Keratinocyte (primary cell): ENCODE measurements around the gene A2M. TPM values are rescaled to one million over a fixed set of nuclear protein-coding genes. Genes with fewer than 3 reads are reported as not detected.

Source experiments
- DNase-seq: peaks from one replicate; pipeline ENCODE4 v3.0.0-alpha.2; 2011; ENCODE audit warnings: low read depth, missing footprints, low spot score
- FAIRE-seq: peaks from 2 replicates; lab custom pipeline; 2011; peaks lifted over from hg19 to GRCh38; lab: Jason Lieb, UNC
- H2AFZ ChIP-seq: 2 replicates; pipeline ENCODE4 v1.6.0; 2012; ENCODE audit warnings: low read length, control low read depth, inconsistent platforms; ENCODE audit not compliant: control insufficient read depth
- H3K27ac ChIP-seq: 2 replicates; pipeline ENCODE4 v1.5.1; 2011; ENCODE audit warnings: low read length; ENCODE audit not compliant: control insufficient read depth, insufficient read depth
- H3K27me3 ChIP-seq: 3 replicates; pipeline ENCODE4 v1.6.0; 2011; ENCODE audit warnings: low read length; ENCODE audit not compliant: control insufficient read depth, insufficient read depth; ENCODE audit errors: extremely low read depth
- H3K36me3 ChIP-seq, 2 experiments: 2 replicates in 1 of 2; 3 replicates in 1 of 2; pipeline ENCODE4 v1.5.1; 2011; ENCODE audit warnings: low read length in 2 of 2, mild to moderate bottlenecking in 1 of 2; ENCODE audit not compliant: control insufficient read depth in 2 of 2, insufficient read depth in 2 of 2; ENCODE audit errors: extremely low read depth in 1 of 2
- H3K4me1 ChIP-seq: 3 replicates; pipeline ENCODE4 v1.5.1; 2011; ENCODE audit warnings: low read length; ENCODE audit not compliant: control insufficient read depth, insufficient read depth; ENCODE audit errors: extremely low read depth
- H3K4me2 ChIP-seq: 3 replicates; pipeline ENCODE4 v1.6.0; 2011; ENCODE audit warnings: low read depth, low read length; ENCODE audit not compliant: control insufficient read depth, insufficient read depth; ENCODE audit errors: extremely low read depth
- H3K4me3 ChIP-seq, 3 experiments: fragments of 200-600 bp in 1 of 3; sonication (generic) in 1 of 3; 2 replicates in 2 of 3; 3 replicates in 1 of 3; pipeline ENCODE4 v1.5.1; 2011 to 2016; ENCODE audit warnings: low read length in 3 of 3, mild to moderate bottlenecking in 3 of 3, control low read depth in 2 of 3, inconsistent platforms in 1 of 3, low read depth in 1 of 3, mixed read lengths in 1 of 3, mixed run types in 1 of 3, moderate library complexity in 1 of 3; ENCODE audit not compliant: control insufficient read depth in 2 of 3, insufficient read depth in 2 of 3; ENCODE audit errors: extremely low read depth in 1 of 3
- H3K79me2 ChIP-seq: 2 replicates; pipeline ENCODE4 v1.6.0; 2012; ENCODE audit warnings: low read length; ENCODE audit not compliant: control insufficient read depth, insufficient read depth
- H3K9ac ChIP-seq: 3 replicates; pipeline ENCODE4 v1.6.0; 2011; ENCODE audit warnings: low read length; ENCODE audit not compliant: control insufficient read depth, insufficient read depth; ENCODE audit errors: extremely low read depth
- H3K9me1 ChIP-seq: 3 replicates; pipeline ENCODE4 v1.6.0; 2011; ENCODE audit warnings: low read length; ENCODE audit not compliant: control insufficient read depth, insufficient read depth; ENCODE audit errors: extremely low read depth
- H3K9me3 ChIP-seq: 2 replicates; pipeline ENCODE4 v1.5.1; 2012; ENCODE audit warnings: low read depth, low read length; ENCODE audit not compliant: control insufficient read depth
- H4K20me1 ChIP-seq: 3 replicates; pipeline ENCODE4 v1.6.0; 2011; ENCODE audit warnings: low read length; ENCODE audit not compliant: control insufficient read depth, insufficient read depth; ENCODE audit errors: extremely low read depth
- CTCF ChIP-seq, 3 experiments: IDR thresholded peaks in 1 of 3; conservative IDR thresholded peaks in 1 of 3; optimal IDR thresholded peaks in 1 of 3; 2 replicates in 2 of 3; 3 replicates in 1 of 3; pipeline versions ENCODE3 to v1.5.1; 2011; ENCODE audit warnings: low read length in 3 of 3, mild to moderate bottlenecking in 3 of 3, moderate library complexity in 2 of 3, control low read depth in 1 of 3, inconsistent platforms in 1 of 3; ENCODE audit not compliant: insufficient read depth in 2 of 3; ENCODE audit errors: extremely low read depth in 1 of 3
- EZH2 ChIP-seq: IDR thresholded peaks from one replicate; pipeline ENCODE4 v1.6.1; 2012; ENCODE audit warnings: inconsistent platforms, mild to moderate bottlenecking, low read length, moderate library complexity
- dilution Hi-C: fragments of 300-500 bp; cut with MboI; formaldehyde crosslinking; loops from one replicate; pipeline ENCODE4 v1.7.0; 2020; ENCODE audit warnings: low sequenced_read_pairs; ENCODE audit not compliant: extremely low pct_ligation_motif_present
- polyA plus RNA-seq, 5 experiments: library from polyadenylated mRNA; depleted of rRNA in 3 of 5; stranded (reverse) in 3 of 5; stranded (forward) in 1 of 5; unstranded in 1 of 5; fragments of >200 nt; gene quantifications; 1 replicate in 1 of 5; 2 replicates in 3 of 5; 3 replicates in 1 of 5; pipeline versions ENCODE4 v1.2.1 to v1.2.3, GENCODE V29; 2011 to 2012; ENCODE audit warnings: missing spikeins in 2 of 5, low read depth in 1 of 5, low replicate concordance in 1 of 5

The A2M gene
- polyA plus RNA-seq, 1 donor (not counting 4 experiments of a cell fraction or from before 2014, with no cell fraction given) = 0.49 TPM

- TF ChIP-seq CTCF (optimal IDR thresholded peaks at IDR 0.05 in 1 of 3, IDR thresholded peaks at IDR 0.05 in 1 of 3, conservative IDR thresholded peaks at IDR 0.05 in 1 of 3; ENCODE audit: extremely low read depth in 1 of 3, insufficient read depth in 2 of 3, low read length in 3 of 3) (no peak), EZH2 (no peak)
- Histone ChIP-seq H4K20me1 (no peaks in the 10 kb centered on the region), H3K36me3 (no peaks in the 10 kb centered on the region), H3K27me3 (no peaks in the 10 kb centered on the region), H3K79me2 (no peaks in the 10 kb centered on the region), H3K4me2 (no peak overlapping the region), H3K9ac (no peak overlapping the region), H3K4me3 (no peak overlapping the region), H2AFZ (no peak overlapping the region), H3K4me1 (no peaks in the 10 kb centered on the region), H3K9me1 (no peaks in the 10 kb centered on the region), H3K9me3 (no peaks in the 10 kb centered on the region), H3K27ac (no peak overlapping the region)
- dilution Hi-C loops = no loop called here
- no peak for DNase-seq
- FAIRE-seq = no peak
Observed at GRCh38 chr12:9113987-9114309, 1.8 kb downstream of the A2M start.

GRCh38 chr12:9113296-9113986 lies 2.3 kb downstream of the A2M start:
- Histone ChIP-seq H3K4me2 (no peak overlapping the region), H3K79me2 (no peaks in the 10 kb centered on the region), H3K4me1 (no peaks in the 10 kb centered on the region), H2AFZ (no peak overlapping the region), H3K9ac (no peak overlapping the region), H3K9me3 (no peaks in the 10 kb centered on the region), H3K27me3 (no peaks in the 10 kb centered on the region), H3K36me3 (no peaks in the 10 kb centered on the region), H3K27ac (no peak overlapping the region), H4K20me1 (no peaks in the 10 kb centered on the region), H3K9me1 (no peaks in the 10 kb centered on the region), H3K4me3 (no peak overlapping the region)
- no peak for TF ChIP-seq CTCF (optimal IDR thresholded peaks at IDR 0.05 in 1 of 3, IDR thresholded peaks at IDR 0.05 in 1 of 3, conservative IDR thresholded peaks at IDR 0.05 in 1 of 3; ENCODE audit: extremely low read depth in 1 of 3, insufficient read depth in 2 of 3, low read length in 3 of 3)
- dilution Hi-C loops = no loop called here
- FAIRE-seq = no peak
- no peak for DNase-seq
